Vagina (tissue), 2 donors: Measurements from ENCODE around the gene OR1S1.

Experiments
- CTCF ChIP-seq, 3 experiments: fragments of 450-650 bp in 2 of 3; fragments of 200-600 bp in 1 of 3; sonication (generic) in 1 of 3; IDR thresholded peaks; one replicate each; pipeline ENCODE4 v1.5.1; 2017 to 2019; ENCODE audit warnings: antibody characterized with exemption in 3 of 3, mild to moderate bottlenecking in 2 of 3, moderate library complexity in 2 of 3
- POLR2A ChIP-seq, 2 donors: fragments of 450-650 bp; IDR thresholded peaks; one replicate each; pipeline ENCODE4 v1.6.1; 2017; ENCODE audit warnings: antibody characterized with exemption in 2 of 2, mild to moderate bottlenecking in 2 of 2, moderate library complexity in 2 of 2
- POLR2AphosphoS5 ChIP-seq, 2 donors: sonication (generic); formaldehyde crosslinking; IDR thresholded peaks; one replicate each; pipeline ENCODE4 v1.9.0; 2017; ENCODE audit warnings: antibody characterized with exemption in 2 of 2, mild to moderate bottlenecking in 2 of 2, low read depth in 1 of 2; ENCODE audit not compliant: insufficient read depth in 1 of 2

DNA sequence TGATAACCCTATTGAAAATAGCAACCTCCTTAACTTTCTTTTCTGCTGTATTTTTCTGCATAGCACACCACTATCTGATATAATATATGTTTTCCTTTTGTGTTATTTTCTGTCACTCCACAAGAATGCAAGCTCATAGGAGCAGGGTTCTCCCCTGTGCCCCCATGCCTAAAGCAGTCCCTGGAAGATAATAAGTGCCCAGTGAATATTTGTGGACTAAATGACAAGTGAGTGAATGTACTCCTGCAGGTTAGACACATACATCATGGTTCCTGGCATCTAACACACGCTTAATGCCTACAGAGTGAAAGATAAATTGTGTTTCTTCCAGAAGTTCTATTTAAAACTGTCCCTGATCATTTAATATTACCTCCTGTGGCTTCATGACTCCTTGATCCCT, 47.5 kb upstream of the OR1S1 start:
- TF ChIP-seq CTCF (IDR thresholded peaks at IDR 0.05) (no peak), POLR2AphosphoS5 (IDR thresholded peaks at IDR 0.05; ENCODE audit: insufficient read depth in 1 of 2, low read depth in 1 of 2) (no peak), POLR2A (IDR thresholded peaks at IDR 0.05) (no peak)
